HepG2 (cell line): Measurements from ENCODE around the gene ACADSB. TPM values are rescaled to one million over a fixed set of nuclear protein-coding genes. Genes with fewer than 3 reads are reported as not detected.
A peak's percentile ranks its signal among the peaks of the same experiment; 100 is the strongest.

Experiments
- ATAC-seq: fragments of 200-7000 bp; cut with Tn5 transposase; 3 replicates; pipeline ENCODE4 v1.9.1; 2020; ENCODE audit warnings: mild to moderate bottlenecking, moderate library complexity
- BruUV-seq: library from RNA; stranded (reverse); fragments of 400-500 nt; replicated peaks from 2 replicates; lab custom pipeline; 2021; lab: Mats Ljungman, UMichigan
- CTCF ChIA-PET: fragments of 300-600 bp; formaldehyde crosslinking; extraction: SDS; loops from one replicate; lab custom pipeline; 2021; ENCODE audit warnings: low total read pairs, inconsistent platforms, low intra/inter-chr PET ratio; lab: Yijun Ruan, JAX
- POLR2A ChIA-PET: fragments of 350-600 bp; sonication (Branson Sonifier 250); formaldehyde crosslinking; loops from one replicate; lab custom pipeline; 2020; ENCODE audit warnings: antibody characterized with exemption, inconsistent platforms; lab: Yijun Ruan, JAX
- DNase-seq: peaks from one replicate; pipeline ENCODE4 v3.0.0-alpha.2; 2015; ENCODE audit warnings: low spot score
- FAIRE-seq: peaks from 3 replicates; lab custom pipeline; 2011; peaks lifted over from hg19 to GRCh38; lab: Jason Lieb, UNC
- H2AFZ ChIP-seq: one replicate; pipeline ENCODE4 v1.6.1; 2011; ENCODE audit warnings: low read length, inconsistent platforms
- H3K27ac ChIP-seq: fragments of 300-600 bp; 3 replicates; pipeline ENCODE4 v1.8.0; 2011; ENCODE audit warnings: mixed run types, mild to moderate bottlenecking, mixed read lengths, low read length, inconsistent platforms; ENCODE audit not compliant: insufficient read depth; ENCODE audit errors: extremely low read length
- H3K27me3 ChIP-seq, 2 experiments: fragments of 200-600 bp in 1 of 2; 2 replicates in 1 of 2; 3 replicates in 1 of 2; pipeline versions ENCODE4 v1.6.0 to v1.8.0; 2011; ENCODE audit warnings: low read length in 2 of 2, mild to moderate bottlenecking in 2 of 2, moderate library complexity in 2 of 2, inconsistent platforms in 1 of 2; ENCODE audit not compliant: insufficient read depth in 2 of 2, control insufficient read depth in 1 of 2
- H3K36me3 ChIP-seq, 2 experiments: fragments of 200-600 bp in 1 of 2; replicated peaks in 1 of 2; 2 replicates in 1 of 2; 3 replicates in 1 of 2; pipeline versions ENCODE4 v1.5.1 to v1.8.0; 2011; ENCODE audit warnings: low read length in 2 of 2, inconsistent platforms in 1 of 2; ENCODE audit not compliant: insufficient read depth in 2 of 2, control insufficient read depth in 1 of 2
- H3K4me1 ChIP-seq: 2 replicates; pipeline ENCODE4 v1.5.1; 2012; ENCODE audit warnings: low read length, inconsistent platforms; ENCODE audit not compliant: insufficient read depth
- H3K4me2 ChIP-seq: 2 replicates; pipeline ENCODE4 v1.6.0; 2011; ENCODE audit warnings: low read depth, low read length, inconsistent platforms
- H3K4me3 ChIP-seq, 3 experiments: fragments of 200-600 bp in 1 of 3; sonication (generic), shearing (Covaris generic) in 1 of 3; replicated peaks in 1 of 3; 2 replicates each; pipeline ENCODE4 v1.5.1; 2011 to 2016; ENCODE audit warnings: low read length in 3 of 3, inconsistent platforms in 2 of 3, low read depth in 2 of 3, mild to moderate bottlenecking in 2 of 3, control low read depth in 1 of 3, mixed read lengths in 1 of 3; ENCODE audit not compliant: insufficient read depth in 1 of 3
- H3K79me2 ChIP-seq: one replicate; pipeline ENCODE4 v1.6.1; 2011; ENCODE audit warnings: low read length, inconsistent platforms; ENCODE audit not compliant: insufficient read depth
- H3K9ac ChIP-seq: 2 replicates; pipeline ENCODE4 v1.6.0; 2011; ENCODE audit warnings: mild to moderate bottlenecking, low read depth, low read length, inconsistent platforms; ENCODE audit not compliant: insufficient read depth
- H3K9me3 ChIP-seq: 2 replicates; pipeline ENCODE4 v1.5.1; 2012; ENCODE audit warnings: mild to moderate bottlenecking, low read length
- H4K20me1 ChIP-seq: 2 replicates; pipeline ENCODE4 v1.6.0; 2011; ENCODE audit warnings: inconsistent platforms, mild to moderate bottlenecking, low read length, moderate library complexity; ENCODE audit not compliant: insufficient read depth
- CHD2 ChIP-seq: IDR thresholded peaks from 2 replicates; pipeline ENCODE4 v1.6.1; 2011; ENCODE audit warnings: low read depth, low read length, improper control_type of control experiment
- FOSL2 ChIP-seq: sonication (generic); formaldehyde crosslinking; IDR thresholded peaks from 2 replicates; pipeline ENCODE4 v1.4.0; 2020; ENCODE audit warnings: missing genetic modification reagents
- HNF4A ChIP-seq: sonication (generic); formaldehyde crosslinking; IDR thresholded peaks from 2 replicates; pipeline ENCODE4 v1.4.0; 2020; ENCODE audit warnings: missing genetic modification reagents
- PPARG ChIP-seq: conservative IDR thresholded peaks from 2 replicates; pipeline ENCODE4 v1.6.1; 2016; ENCODE audit warnings: missing biosample characterization, missing genetic modification reagents
- ZNF20 ChIP-seq: sonication (generic); formaldehyde crosslinking; IDR thresholded peaks from 2 replicates; pipeline ENCODE4 v1.4.0; 2020; ENCODE audit warnings: mild to moderate bottlenecking, moderate library complexity, missing genetic modification reagents
- WGBS: methylation state at CpG from one replicate; pipeline ENCODE4 v1.1.6; 2017; ENCODE audit warnings: low lambda C conversion rate; 5-methylcytosine and 5-hydroxymethylcytosine counted together
- in situ Hi-C: cut with HindIII; loops from 2 replicates; pipeline ENCODE4 v1.10.0; 2017; ENCODE audit warnings: low pct_unique_long_range_greater_than_20kb; ENCODE audit not compliant: extremely low pct_ligation_motif_present
- intact Hi-C: fragments of 100-400 bp; cut with micrococcal nuclease; formaldehyde crosslinking; loops from one replicate; pipeline ENCODE4 v1.10.0; 2022; ENCODE audit not compliant: unreplicated experiment
- polyA plus RNA-seq, 8 experiments: library from polyadenylated mRNA; depleted of rRNA in 3 of 8; stranded (reverse) in 7 of 8; unstranded in 1 of 8; fragments of >200 nt; fragmentation: Illumina TruSeq in 4 of 8; extraction: Trizol in 4 of 8; gene quantifications; 2 replicates each; pipeline versions ENCODE4 v1.2.1 to v1.2.3, GENCODE V29; 2011 to 2016; ENCODE audit warnings: low read depth in 4 of 8, missing spikeins in 1 of 8, mixed read lengths in 1 of 8; ENCODE audit not compliant: insufficient read depth in 1 of 8
- total RNA-seq, 5 experiments: library from RNA; depleted of rRNA; stranded (reverse); fragments of >200 nt; fragmentation: Illumina TruSeq; extraction: Trizol; gene quantifications; 2 replicates each; pipeline ENCODE4 v1.2.3, GENCODE V29; 2016; ENCODE audit warnings: low read depth in 1 of 5
- TF ChIP-seq, protein P1 (sequence below): IDR thresholded peaks from 2 replicates; pipeline ENCODE4 v1.6.1; 2016; ENCODE audit warnings: missing genetic modification reagents, missing compliant biosample characterization
- TF ChIP-seq, protein P2 (sequence below): IDR thresholded peaks from 2 replicates; pipeline ENCODE4 v1.6.1; 2016
- TF ChIP-seq, protein P3 (sequence below): sonication (generic); formaldehyde crosslinking; IDR thresholded peaks from 2 replicates; pipeline ENCODE4 v1.9.0; 2022; ENCODE audit warnings: low read depth, missing genetic modification reagents
- TF ChIP-seq, protein P4 (sequence below): sonication (generic); formaldehyde crosslinking; IDR thresholded peaks from 2 replicates; pipeline ENCODE4 v1.5.0; 2020; ENCODE audit warnings: mild to moderate bottlenecking, missing genetic modification reagents, moderate library complexity

ACADSB gene
- total and polyA plus RNA-seq, 2 of the 13 experiments (the other 11 are each of a cell fraction or from before 2014, with no cell fraction given) = 80.0 to 87.6 TPM

DNA sequence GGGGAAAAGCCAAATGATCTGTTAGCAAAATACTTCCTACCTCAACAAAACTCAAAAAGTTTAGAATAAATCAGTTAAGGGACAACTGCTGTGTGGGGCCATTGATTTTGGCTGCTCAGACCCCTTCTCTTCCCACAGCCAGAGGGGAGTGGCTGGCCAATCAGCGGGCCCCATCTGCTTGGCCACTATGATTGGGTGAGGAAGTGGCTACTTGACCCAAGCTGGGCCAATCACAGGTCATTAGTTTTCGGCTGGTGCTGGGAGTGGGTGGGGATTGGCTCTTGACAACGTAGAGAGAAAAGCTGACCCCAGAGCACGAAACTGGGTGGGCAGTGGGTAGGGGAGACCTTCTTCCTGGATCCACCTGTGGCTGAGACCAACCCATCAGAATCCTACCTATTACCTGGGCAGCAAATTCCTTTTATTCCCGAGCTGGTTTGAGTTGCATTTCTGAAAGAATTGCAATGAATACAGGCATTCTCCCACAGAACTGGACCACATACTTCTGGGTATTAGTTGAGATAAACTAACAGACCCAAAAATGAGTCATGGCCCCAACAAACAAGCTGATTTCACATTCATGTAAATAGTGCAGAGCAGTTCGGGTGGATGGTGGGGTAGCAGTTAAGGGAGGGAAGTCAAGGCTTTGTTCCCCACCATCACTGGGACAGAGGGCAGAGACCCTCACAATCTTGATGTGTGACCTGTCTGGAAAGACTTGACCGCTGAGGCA is 91.4 kb downstream of the ACADSB start:
- FAIRE-seq (no peak), DNase-seq (no peak), ATAC-seq (no peak)
- BruUV-seq = no TSS peak
- no peak overlapping the region for H3K27ac ChIP-seq
- TF ChIP-seq HNF4A (CRISPR knock-in tag) = no peak
- 0 out of 2 replicates have a peak, but pooled peaks have one; percentile 7 for TF ChIP-seq FOSL2 (CRISPR knock-in tag)
- no peaks in the 10 kb centered on the region for H4K20me1 ChIP-seq
- H3K9ac ChIP-seq = no peak overlapping the region
- intact Hi-C loops (no loop called here), in situ Hi-C loops (no loop called here)
- H3K9me3 ChIP-seq = no peaks in the 10 kb centered on the region
- H3K27me3 ChIP-seq = peaks cover 0 to 17% of the 10 kb centered on the region in 2 experiments; a peak in 3 of 5 replicates
- no peaks in the 10 kb centered on the region for H3K36me3 ChIP-seq
- ChIA-PET CTCF (no interaction called here), POLR2A (no interaction called here)
- no peaks in the 10 kb centered on the region for H3K79me2 ChIP-seq
- H3K4me1 ChIP-seq = no peaks in the 10 kb centered on the region
- H3K4me2 ChIP-seq = no peak overlapping the region
- WGBS = 16% methylated on average over 6 of the region's 7 CpGs
- H2AFZ ChIP-seq = no peak overlapping the region
- no peak overlapping the region for H3K4me3 ChIP-seq

DNA sequence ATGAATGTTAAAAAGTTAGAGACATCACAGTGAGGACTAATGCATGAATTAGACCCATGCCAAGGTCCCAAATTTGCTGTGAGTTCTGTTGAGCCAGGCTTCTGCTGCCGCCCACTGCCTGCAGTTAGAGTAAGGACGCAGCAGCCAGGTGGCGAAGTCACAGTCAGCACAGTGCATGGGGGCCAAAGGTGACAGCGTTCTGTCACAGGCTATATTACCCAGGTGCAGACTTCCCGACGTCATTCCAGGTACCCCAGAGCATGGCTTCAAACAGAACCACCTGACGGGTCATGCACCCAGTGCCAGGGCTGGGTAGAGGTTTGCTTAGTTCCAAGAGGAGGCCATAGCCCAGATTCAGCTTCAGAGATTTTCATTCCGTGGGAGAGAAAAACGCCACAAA is 93.1 kb downstream of the ACADSB start:
- DNase-seq (no peak), ATAC-seq (peak; percentile 47; the same call in 2 of the 3 replicates), FAIRE-seq (no peak)
- no TSS peak for BruUV-seq
- intact Hi-C loops (no loop called here), in situ Hi-C loops (no loop called here)
- Histone ChIP-seq H2AFZ (no peak overlapping the region), H3K36me3 (no peaks in the 10 kb centered on the region), H3K79me2 (no peaks in the 10 kb centered on the region), H4K20me1 (no peaks in the 10 kb centered on the region), H3K27me3 (peaks cover 0 to 19% of the 10 kb centered on the region in 2 experiments; a peak in 3 of 5 replicates), H3K4me2 (no peak overlapping the region), H3K9ac (no peak overlapping the region), H3K9me3 (no peaks in the 10 kb centered on the region), H3K4me3 (no peak overlapping the region), H3K4me1 (no peaks in the 10 kb centered on the region), H3K27ac (no peak overlapping the region)
- 19% methylated on average over 6 of the region's 9 CpGs for WGBS
- TF ChIP-seq, protein P1, sequence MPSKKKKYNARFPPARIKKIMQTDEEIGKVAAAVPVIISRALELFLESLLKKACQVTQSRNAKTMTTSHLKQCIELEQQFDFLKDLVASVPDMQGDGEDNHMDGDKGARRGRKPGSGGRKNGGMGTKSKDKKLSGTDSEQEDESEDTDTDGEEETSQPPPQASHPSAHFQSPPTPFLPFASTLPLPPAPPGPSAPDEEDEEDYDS = no peak
- no peak for TF ChIP-seq ZNF20
- TF ChIP-seq, protein P2, sequence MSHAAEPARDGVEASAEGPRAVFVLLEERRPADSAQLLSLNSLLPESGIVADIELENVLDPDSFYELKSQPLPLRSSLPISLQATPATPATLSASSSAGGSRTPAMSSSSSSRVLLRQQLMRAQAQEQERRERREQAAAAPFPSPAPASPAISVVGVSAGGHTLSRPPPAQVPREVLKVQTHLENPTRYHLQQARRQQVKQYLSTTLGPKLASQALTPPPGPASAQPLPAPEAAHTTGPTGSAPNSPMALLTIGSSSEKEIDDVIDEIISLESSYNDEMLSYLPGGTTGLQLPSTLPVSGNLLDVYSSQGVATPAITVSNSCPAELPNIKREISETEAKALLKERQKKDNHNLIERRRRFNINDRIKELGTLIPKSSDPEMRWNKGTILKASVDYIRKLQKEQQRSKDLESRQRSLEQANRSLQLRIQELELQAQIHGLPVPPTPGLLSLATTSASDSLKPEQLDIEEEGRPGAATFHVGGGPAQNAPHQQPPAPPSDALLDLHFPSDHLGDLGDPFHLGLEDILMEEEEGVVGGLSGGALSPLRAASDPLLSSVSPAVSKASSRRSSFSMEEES (CRISPR knock-in tag) = no peak
- 0 out of 2 replicates have a peak, but pooled peaks have one; percentile 39 for TF ChIP-seq PPARG (CRISPR knock-in tag)
- TF ChIP-seq CHD2 = no peak
- TF ChIP-seq, protein P3, sequence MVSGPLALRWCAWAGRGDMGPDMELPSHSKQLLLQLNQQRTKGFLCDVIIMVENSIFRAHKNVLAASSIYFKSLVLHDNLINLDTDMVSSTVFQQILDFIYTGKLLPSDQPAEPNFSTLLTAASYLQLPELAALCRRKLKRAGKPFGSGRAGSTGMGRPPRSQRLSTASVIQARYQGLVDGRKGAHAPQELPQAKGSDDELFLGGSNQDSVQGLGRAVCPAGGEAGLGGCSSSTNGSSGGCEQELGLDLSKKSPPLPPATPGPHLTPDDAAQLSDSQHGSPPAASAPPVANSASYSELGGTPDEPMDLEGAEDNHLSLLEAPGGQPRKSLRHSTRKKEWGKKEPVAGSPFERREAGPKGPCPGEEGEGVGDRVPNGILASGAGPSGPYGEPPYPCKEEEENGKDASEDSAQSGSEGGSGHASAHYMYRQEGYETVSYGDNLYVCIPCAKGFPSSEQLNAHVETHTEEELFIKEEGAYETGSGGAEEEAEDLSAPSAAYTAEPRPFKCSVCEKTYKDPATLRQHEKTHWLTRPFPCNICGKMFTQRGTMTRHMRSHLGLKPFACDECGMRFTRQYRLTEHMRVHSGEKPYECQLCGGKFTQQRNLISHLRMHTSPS (CRISPR knock-in tag) = no peak
- TF ChIP-seq, protein P4, sequence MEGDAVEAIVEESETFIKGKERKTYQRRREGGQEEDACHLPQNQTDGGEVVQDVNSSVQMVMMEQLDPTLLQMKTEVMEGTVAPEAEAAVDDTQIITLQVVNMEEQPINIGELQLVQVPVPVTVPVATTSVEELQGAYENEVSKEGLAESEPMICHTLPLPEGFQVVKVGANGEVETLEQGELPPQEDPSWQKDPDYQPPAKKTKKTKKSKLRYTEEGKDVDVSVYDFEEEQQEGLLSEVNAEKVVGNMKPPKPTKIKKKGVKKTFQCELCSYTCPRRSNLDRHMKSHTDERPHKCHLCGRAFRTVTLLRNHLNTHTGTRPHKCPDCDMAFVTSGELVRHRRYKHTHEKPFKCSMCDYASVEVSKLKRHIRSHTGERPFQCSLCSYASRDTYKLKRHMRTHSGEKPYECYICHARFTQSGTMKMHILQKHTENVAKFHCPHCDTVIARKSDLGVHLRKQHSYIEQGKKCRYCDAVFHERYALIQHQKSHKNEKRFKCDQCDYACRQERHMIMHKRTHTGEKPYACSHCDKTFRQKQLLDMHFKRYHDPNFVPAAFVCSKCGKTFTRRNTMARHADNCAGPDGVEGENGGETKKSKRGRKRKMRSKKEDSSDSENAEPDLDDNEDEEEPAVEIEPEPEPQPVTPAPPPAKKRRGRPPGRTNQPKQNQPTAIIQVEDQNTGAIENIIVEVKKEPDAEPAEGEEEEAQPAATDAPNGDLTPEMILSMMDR (CRISPR knock-in tag) = peak; percentile 17
- ChIA-PET CTCF (no interaction called here), POLR2A (no interaction called here)
